HG03095 (cell line): ENCODE measurements around the gene YBX3.

Experiments used
- ATAC-seq: cut with Tn5 transposase; IDR thresholded peaks from one replicate; pipeline ENCODE4 v1.9.1; 2021; ENCODE audit warnings: moderate library complexity; ENCODE audit not compliant: unreplicated experiment

The YBX3 gene

GRCh38 chr12:10672231-10672868 lies 50.8 kb downstream of the YBX3 start:
- ATAC-seq: no peak

GRCh38 chr12:10669533-10669932 lies 53.6 kb downstream of the YBX3 start:
- ATAC-seq: no peak

- ATAC-seq: no peak
Measured at GRCh38 chr12:10668526-10668925, 54.6 kb downstream of the YBX3 start.

- no peak for ATAC-seq
Measured at GRCh38 chr12:10667581-10667980, 55.5 kb downstream of the YBX3 start.

- ATAC-seq: no peak
Measured at GRCh38 chr12:10664499-10664898, 58.6 kb downstream of the YBX3 start.

- ATAC-seq: no peak
Measured at GRCh38 chr12:10663869-10664268, 59.3 kb downstream of the YBX3 start.

GRCh38 chr12:10661338-10661737 lies 61.8 kb downstream of the YBX3 start:
- no peak for ATAC-seq

- no peak for ATAC-seq
Measured at GRCh38 chr12:10654003-10654402, 69.1 kb downstream of the YBX3 start.

- ATAC-seq: no peak
Measured at GRCh38 chr12:10652192-10652591, 70.9 kb downstream of the YBX3 start.
